GM19438 (cell line): ENCODE data around the gene SDR39U1.
"Not testable (repeated sequence)": the region's sequence is repeated elsewhere in the genome, so short reads cannot be mapped to it uniquely, and the experiment has no call there.

Source experiments
- ATAC-seq: cut with Tn5 transposase; IDR thresholded peaks from one replicate; pipeline ENCODE4 v1.9.1; 2021; ENCODE audit warnings: low read depth; ENCODE audit not compliant: unreplicated experiment

SDR39U1 gene

GRCh38 chr14:24442240-24443052 lies at the start of gene SDR39U1:
Gene SDR39U1 (minus strand): TSS chr14:24442776. CDS start chr14:24442769, 7 bp downstream.
- ATAC-seq = peak; percentile 88

- not testable (repeated sequence) for ATAC-seq
Measured at GRCh38 chr14:24491586-24492408, 49.2 kb upstream of the SDR39U1 start.

- peak; percentile 66 for ATAC-seq
Measured at GRCh38 chr14:24483604-24484252, 41.2 kb upstream of the SDR39U1 start.

GRCh38 chr14:24482699-24483303 lies 40.2 kb upstream of the SDR39U1 start:
- not testable (repeated sequence) for ATAC-seq

- no peak for ATAC-seq
Measured at GRCh38 chr14:24481622-24482324, 39.2 kb upstream of the SDR39U1 start.

GRCh38 chr14:24479999-24480398 lies 37.4 kb upstream of the SDR39U1 start:
- ATAC-seq = not testable (repeated sequence)

GRCh38 chr14:24475261-24475660 lies 32.7 kb upstream of the SDR39U1 start:
- ATAC-seq = no peak

GRCh38 chr14:24473211-24473610 lies 30.6 kb upstream of the SDR39U1 start:
- ATAC-seq = no peak

GRCh38 chr14:24470450-24470849 lies 27.9 kb upstream of the SDR39U1 start:
- ATAC-seq = not testable (repeated sequence)

GRCh38 chr14:24465805-24466204 lies 23.2 kb upstream of the SDR39U1 start:
- no peak for ATAC-seq

- no peak for ATAC-seq
Measured at GRCh38 chr14:24465368-24465767, 22.8 kb upstream of the SDR39U1 start.

- ATAC-seq = no peak
Measured at GRCh38 chr14:24463884-24464785, 21.6 kb upstream of the SDR39U1 start.

- no peak for ATAC-seq
Measured at GRCh38 chr14:24463017-24463883, 20.7 kb upstream of the SDR39U1 start.

- no peak for ATAC-seq
Measured at GRCh38 chr14:24461336-24461735, 18.8 kb upstream of the SDR39U1 start.

GRCh38 chr14:24459331-24459730 lies 16.8 kb upstream of the SDR39U1 start:
- ATAC-seq = no peak

GRCh38 chr14:24458736-24459135 lies 16.2 kb upstream of the SDR39U1 start:
- ATAC-seq = no peak

- no peak for ATAC-seq
Measured at GRCh38 chr14:24456980-24457379, 14.4 kb upstream of the SDR39U1 start.

- not testable (repeated sequence) for ATAC-seq
Measured at GRCh38 chr14:24450828-24451227, 8.3 kb upstream of the SDR39U1 start.
